ENCODE measurements around the gene RGS3.

The RGS3 gene

DNA sequence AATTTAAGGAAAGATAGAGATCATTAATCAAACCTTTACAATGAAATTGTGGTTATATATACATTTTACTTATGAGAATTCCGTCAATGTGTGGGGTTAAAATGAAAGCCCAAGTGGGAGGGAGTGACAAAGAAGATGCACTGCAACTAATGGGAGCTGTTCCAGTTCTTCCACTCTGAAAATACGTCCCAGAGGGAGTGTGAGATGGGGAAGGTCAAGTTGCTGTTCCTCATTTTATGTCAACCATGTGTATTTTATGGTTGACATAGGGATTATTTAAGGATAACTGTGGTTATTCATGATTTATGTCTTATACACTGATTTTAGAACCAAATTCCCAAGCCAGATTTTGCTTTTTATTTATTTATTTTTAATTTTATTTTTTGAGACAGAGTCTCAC is 14.2 kb upstream of the RGS3 start:
- H3K79me2 ChIP-seq (ENCODE audit: insufficient read depth, low read length), result no peaks in the 10 kb centered on the region
- H3K9me2 ChIP-seq (ENCODE audit: low read depth, low read length), result no peaks in the 10 kb centered on the region
- H3K9ac ChIP-seq (ENCODE audit: low read length), result no peak overlapping the region
- H2AFZ ChIP-seq (ENCODE audit: low read length), result no peak overlapping the region
- H3K27ac ChIP-seq (ENCODE audit: low read depth, low read length, poor library complexity, severe bottlenecking), result no peak overlapping the region
- TF ChIP-seq CTCF (IDR thresholded peaks at IDR 0.05; ENCODE audit: low read length) (no peak), EZH2 (IDR thresholded peaks at IDR 0.05; ENCODE audit: borderline replicate concordance, low read length) (no peak)
- H3K4me2 ChIP-seq (ENCODE audit: low read length), result no peak overlapping the region
- H3K4me3 ChIP-seq (ENCODE audit: low read depth, low read length, poor library complexity, severe bottlenecking), result no peak overlapping the region
- no peaks in the 10 kb centered on the region for H3K4me1 ChIP-seq (ENCODE audit: insufficient read depth, low read length, severe bottlenecking)
- no peaks in the 10 kb centered on the region for H3F3A ChIP-seq (ENCODE audit: insufficient read depth, low read length)
- no peaks in the 10 kb centered on the region for H3K9me3 ChIP-seq (ENCODE audit: low read length)
- no peaks in the 10 kb centered on the region for H3K27me3 ChIP-seq (ENCODE audit: insufficient read depth, low read length)
- H4K20me1 ChIP-seq (ENCODE audit: insufficient read depth, low read length), result no peaks in the 10 kb centered on the region
- H3K36me3 ChIP-seq (ENCODE audit: insufficient read depth, low read length), result no peaks in the 10 kb centered on the region

- Histone ChIP-seq H3K27me3 (ENCODE audit: insufficient read depth, low read length) (no peaks in the 10 kb centered on the region), H3K4me3 (ENCODE audit: low read depth, low read length, poor library complexity, severe bottlenecking) (no peak overlapping the region), H4K20me1 (ENCODE audit: insufficient read depth, low read length) (no peaks in the 10 kb centered on the region), H2AFZ (ENCODE audit: low read length) (no peak overlapping the region), H3K4me2 (ENCODE audit: low read length) (no peak overlapping the region), H3K4me1 (ENCODE audit: insufficient read depth, low read length, severe bottlenecking) (no peaks in the 10 kb centered on the region), H3K27ac (ENCODE audit: low read depth, low read length, poor library complexity, severe bottlenecking) (no peak overlapping the region), H3K9me3 (ENCODE audit: low read length) (no peaks in the 10 kb centered on the region), H3K9ac (ENCODE audit: low read length) (no peak overlapping the region), H3K9me2 (ENCODE audit: low read depth, low read length) (no peaks in the 10 kb centered on the region), H3K36me3 (ENCODE audit: insufficient read depth, low read length) (no peaks in the 10 kb centered on the region), H3K79me2 (ENCODE audit: insufficient read depth, low read length) (no peaks in the 10 kb centered on the region), H3F3A (ENCODE audit: insufficient read depth, low read length) (no peaks in the 10 kb centered on the region)
- TF ChIP-seq EZH2 (IDR thresholded peaks at IDR 0.05; ENCODE audit: borderline replicate concordance, low read length) (no peak), CTCF (IDR thresholded peaks at IDR 0.05; ENCODE audit: low read length) (no peak)
These were observed 11.4 kb upstream of the RGS3 start for GRCh38 chr9:113452113-113452605.

- Histone ChIP-seq H3K27me3 (ENCODE audit: insufficient read depth, low read length) (no peaks in the 10 kb centered on the region), H3F3A (ENCODE audit: insufficient read depth, low read length) (no peaks in the 10 kb centered on the region), H3K79me2 (ENCODE audit: insufficient read depth, low read length) (no peaks in the 10 kb centered on the region), H3K27ac (ENCODE audit: low read depth, low read length, poor library complexity, severe bottlenecking) (no peak overlapping the region), H2AFZ (ENCODE audit: low read length) (no peak overlapping the region), H3K4me2 (ENCODE audit: low read length) (no peak overlapping the region), H4K20me1 (ENCODE audit: insufficient read depth, low read length) (no peaks in the 10 kb centered on the region), H3K9me3 (ENCODE audit: low read length) (no peaks in the 10 kb centered on the region), H3K4me3 (ENCODE audit: low read depth, low read length, poor library complexity, severe bottlenecking) (no peak overlapping the region), H3K9me2 (ENCODE audit: low read depth, low read length) (no peaks in the 10 kb centered on the region), H3K4me1 (ENCODE audit: insufficient read depth, low read length, severe bottlenecking) (no peaks in the 10 kb centered on the region), H3K36me3 (ENCODE audit: insufficient read depth, low read length) (no peaks in the 10 kb centered on the region), H3K9ac (ENCODE audit: low read length) (no peak overlapping the region)
- TF ChIP-seq CTCF (IDR thresholded peaks at IDR 0.05; ENCODE audit: low read length) (no peak), EZH2 (IDR thresholded peaks at IDR 0.05; ENCODE audit: borderline replicate concordance, low read length) (no peak)
These were observed 8.4 kb upstream of the RGS3 start for GRCh38 chr9:113454914-113455761.
